H1 (cell line): ENCODE results near the gene CNGB1. TPM values are rescaled to one million over a fixed set of nuclear protein-coding genes. Genes with fewer than 3 reads are reported as not detected.
A peak's percentile ranks its signal among the peaks of the same experiment; 100 is the strongest.
"Not testable (repeated sequence)": the region's sequence is repeated elsewhere in the genome, so short reads cannot be mapped to it uniquely, and the experiment has no call there.

Experiments
- CTCF ChIA-PET: fragments of 300-600 bp; sonication (Branson Sonifier 250); formaldehyde crosslinking; loops from one replicate; lab custom pipeline; 2021; ENCODE audit not compliant: partially characterized antibody; lab: Charles Lee
- POLR2A ChIA-PET: fragments of 300-600 bp; sonication (Branson Sonifier 250); formaldehyde crosslinking; loops from one replicate; lab custom pipeline; 2021; ENCODE audit warnings: inconsistent platforms; ENCODE audit not compliant: partially characterized antibody; lab: Charles Lee
- DNase-seq, 2 experiments: peaks; one replicate each; pipeline versions ENCODE4 v3.0.0 to v3.0.0-alpha.2; 2010 to 2022; ENCODE audit warnings: low spot score in 2 of 2, low read depth in 1 of 2, mixed read lengths in 1 of 2
- FAIRE-seq: peaks from 2 replicates; lab custom pipeline; 2011; peaks lifted over from hg19 to GRCh38; lab: Jason Lieb, UNC
- H2AFZ ChIP-seq: 2 replicates; pipeline ENCODE4 v1.8.1; 2012; ENCODE audit warnings: low read length, inconsistent platforms
- H2AK5ac ChIP-seq: 2 replicates; pipeline ENCODE4 v1.6.1; 2013; ENCODE audit warnings: low read depth, low read length
- H2BK120ac ChIP-seq: replicated peaks from 2 replicates; pipeline ENCODE3; 2013; ENCODE audit warnings: low read depth, low read length, inconsistent platforms
- H2BK12ac ChIP-seq: 2 replicates; pipeline ENCODE4 v1.6.1; 2013; ENCODE audit warnings: low read depth, low read length
- H2BK15ac ChIP-seq: 2 replicates; pipeline ENCODE4 v1.6.1; 2013; ENCODE audit warnings: low read length
- H2BK20ac ChIP-seq: 2 replicates; pipeline ENCODE4 v1.6.1; 2013; ENCODE audit warnings: low read length
- H2BK5ac ChIP-seq: 2 replicates; pipeline ENCODE4 v1.6.1; 2013; ENCODE audit warnings: low read depth, low read length
- H3K14ac ChIP-seq: 2 replicates; pipeline ENCODE4 v1.6.1; 2013; ENCODE audit warnings: inconsistent platforms; ENCODE audit not compliant: insufficient read length
- H3K18ac ChIP-seq: 2 replicates; pipeline ENCODE4 v1.6.1; 2013; ENCODE audit warnings: low read length; ENCODE audit errors: extremely low read depth
- H3K23ac ChIP-seq: 2 replicates; pipeline ENCODE4 v1.6.1; 2013; ENCODE audit warnings: inconsistent platforms; ENCODE audit not compliant: insufficient read length
- H3K23me2 ChIP-seq: 2 replicates; pipeline ENCODE4 v1.6.1; 2013; ENCODE audit warnings: low read depth, low read length
- H3K27ac ChIP-seq: 2 replicates; pipeline ENCODE4 v1.6.1; 2011; ENCODE audit warnings: low read depth, low read length, inconsistent platforms
- H3K27me3 ChIP-seq, 4 experiments: replicated peaks in 1 of 4; 1 replicate in 1 of 4; 2 replicates in 3 of 4; pipeline versions ENCODE4 v1.6.1 to v1.8.1; 2011 to 2013; ENCODE audit warnings: low read length in 3 of 4, mild to moderate bottlenecking in 3 of 4, inconsistent platforms in 2 of 4, mixed read lengths in 2 of 4, moderate library complexity in 1 of 4; ENCODE audit not compliant: control insufficient read depth in 3 of 4, insufficient read depth in 3 of 4; ENCODE audit errors: extremely low read depth in 1 of 4
- H3K36me3 ChIP-seq, 4 experiments: 2 replicates each; pipeline versions ENCODE4 v1.6.1 to v1.8.1; 2011 to 2013; ENCODE audit warnings: mild to moderate bottlenecking in 4 of 4, low read length in 3 of 4, moderate library complexity in 2 of 4, control low read depth in 1 of 4, inconsistent platforms in 1 of 4; ENCODE audit not compliant: insufficient read depth in 4 of 4, control insufficient read depth in 2 of 4
- H3K4ac ChIP-seq: replicated peaks from 2 replicates; pipeline ENCODE3; 2013; ENCODE audit warnings: low read length, low read depth, mixed read lengths, inconsistent platforms; ENCODE audit not compliant: insufficient read length
- H3K4me1 ChIP-seq, 4 experiments: replicated peaks in 1 of 4; 1 replicate in 1 of 4; 2 replicates in 3 of 4; pipeline versions ENCODE4 v1.6.1 to v1.8.1; 2011 to 2013; ENCODE audit warnings: low read length in 3 of 4, inconsistent platforms in 2 of 4, mixed read lengths in 1 of 4; ENCODE audit not compliant: insufficient read depth in 4 of 4, control insufficient read depth in 3 of 4
- H3K4me2 ChIP-seq, 2 experiments: 2 replicates each; pipeline versions ENCODE4 v1.6.1 to v1.8.1; 2011 to 2013; ENCODE audit warnings: low read depth in 2 of 2, low read length in 2 of 2, control low read depth in 1 of 2, inconsistent platforms in 1 of 2, mild to moderate bottlenecking in 1 of 2; ENCODE audit not compliant: insufficient read depth in 1 of 2
- H3K4me3 ChIP-seq, 4 experiments: fragments of 200-600, 300-600 bp in 1 of 4; sonication (generic), shearing (Covaris generic), sonication (Bioruptor Twin) in 1 of 4; 2 replicates each; pipeline versions ENCODE4 v1.5.1 to v1.8.1; 2011 to 2016; ENCODE audit warnings: low read length in 4 of 4, low read depth in 3 of 4, control low read depth in 2 of 4, inconsistent platforms in 2 of 4, mild to moderate bottlenecking in 2 of 4, mixed read lengths in 1 of 4, moderate library complexity in 1 of 4; ENCODE audit not compliant: insufficient read depth in 2 of 4; ENCODE audit errors: extremely low read depth in 1 of 4
- H3K56ac ChIP-seq: replicated peaks from 2 replicates; pipeline ENCODE3; 2013; ENCODE audit warnings: low read depth, mild to moderate bottlenecking, mixed read lengths, low read length, inconsistent platforms; ENCODE audit not compliant: insufficient read length
- H3K79me1 ChIP-seq: 2 replicates; pipeline ENCODE4 v1.6.1; 2013; ENCODE audit warnings: low read depth, low read length, control low read depth
- H3K79me2 ChIP-seq, 2 experiments: 2 replicates each; pipeline versions ENCODE4 v1.6.1 to v1.8.1; 2012 to 2013; ENCODE audit warnings: low read length in 2 of 2, mild to moderate bottlenecking in 2 of 2, inconsistent platforms in 1 of 2; ENCODE audit not compliant: insufficient read depth in 2 of 2, control insufficient read depth in 1 of 2
- H3K9ac ChIP-seq, 4 experiments: replicated peaks in 1 of 4; 1 replicate in 1 of 4; 2 replicates in 3 of 4; pipeline versions ENCODE4 v1.6.1 to v1.8.1; 2011 to 2013; ENCODE audit warnings: low read depth in 3 of 4, low read length in 3 of 4, control low read depth in 2 of 4, mild to moderate bottlenecking in 2 of 4, moderate library complexity in 2 of 4, inconsistent platforms in 1 of 4; ENCODE audit errors: extremely low read depth in 1 of 4
- H3K9me3 ChIP-seq, 2 experiments: 2 replicates each; pipeline versions ENCODE4 v1.6.1 to v1.8.1; 2012 to 2013; ENCODE audit warnings: mild to moderate bottlenecking in 2 of 2, moderate library complexity in 2 of 2, control low read depth in 1 of 2, inconsistent platforms in 1 of 2, low read depth in 1 of 2, low read length in 1 of 2, mixed read lengths in 1 of 2; ENCODE audit not compliant: insufficient read depth in 2 of 2
- H4K20me1 ChIP-seq, 2 experiments: replicated peaks in 1 of 2; 2 replicates each; pipeline versions ENCODE3 to v1.8.1; 2011 to 2013; ENCODE audit warnings: inconsistent platforms in 2 of 2, low read length in 2 of 2, mild to moderate bottlenecking in 1 of 2; ENCODE audit not compliant: insufficient read depth in 2 of 2, control insufficient read depth in 1 of 2
- H4K5ac ChIP-seq: 2 replicates; pipeline ENCODE4 v1.6.1; 2013; ENCODE audit warnings: low read length, low read depth, mixed read lengths, inconsistent platforms; ENCODE audit not compliant: insufficient read length
- H4K8ac ChIP-seq: 2 replicates; pipeline ENCODE4 v1.8.0; 2013; ENCODE audit warnings: mild to moderate bottlenecking, moderate library complexity, low read length, inconsistent platforms; ENCODE audit not compliant: insufficient read depth; ENCODE audit errors: extremely low read depth
- H4K91ac ChIP-seq: replicated peaks from 2 replicates; pipeline ENCODE3; 2013; ENCODE audit warnings: low read length, mixed read lengths, inconsistent platforms; ENCODE audit not compliant: insufficient read length
- TEAD4 ChIP-seq: IDR thresholded peaks from 2 replicates; pipeline ENCODE4 v1.6.1; 2012; ENCODE audit warnings: low read depth, low read length, inconsistent platforms, mixed read lengths
- WGBS, 2 experiments: shearing (Covaris generic) in 1 of 2; methylation state at CpG; one replicate each; pipeline versions ENCODE4 v1.1.6 to v1.1.7; 2013 to 2015; ENCODE audit warnings: low lambda C conversion rate in 2 of 2, mixed read lengths in 2 of 2, inconsistent platforms in 1 of 2, low coverage in 1 of 2, missing lambda C conversion rate in 1 of 2; ENCODE audit not compliant: insufficient replicate concordance in 2 of 2, insufficient coverage in 1 of 2, insufficient read length in 1 of 2; ENCODE audit errors: extremely low coverage in 1 of 2, missing lambda C conversion rate in 1 of 2; 5-methylcytosine and 5-hydroxymethylcytosine counted together
- polyA plus RNA-seq, 7 experiments: library from polyadenylated mRNA; depleted of rRNA in 3 of 7; stranded (reverse) in 5 of 7; unstranded in 2 of 7; fragments of >200 nt in 5 of 7; fragments of 200-250 nt in 2 of 7; gene quantifications; 1 replicate in 5 of 7; 2 replicates in 1 of 7; 4 replicates in 1 of 7; pipeline versions ENCODE4 v1.2.1 to v1.2.3, GENCODE V29; 2011 to 2013; ENCODE audit warnings: missing spikeins in 2 of 7, mixed read lengths in 2 of 7
- total RNA-seq: library from RNA; stranded (reverse); fragmentation: NEBNext Ultra II Directional; extraction: Animal tissue kit (Norgen Biotek cat#: 25700); gene quantifications from 2 replicates; pipeline ENCODE4 v1.2.1, GENCODE V29; 2021

The CNGB1 gene
- total and polyA plus RNA-seq, 2 of the 8 experiments (the other 6 are each of a cell fraction or from before 2014, with no cell fraction given) = not detected

DNA sequence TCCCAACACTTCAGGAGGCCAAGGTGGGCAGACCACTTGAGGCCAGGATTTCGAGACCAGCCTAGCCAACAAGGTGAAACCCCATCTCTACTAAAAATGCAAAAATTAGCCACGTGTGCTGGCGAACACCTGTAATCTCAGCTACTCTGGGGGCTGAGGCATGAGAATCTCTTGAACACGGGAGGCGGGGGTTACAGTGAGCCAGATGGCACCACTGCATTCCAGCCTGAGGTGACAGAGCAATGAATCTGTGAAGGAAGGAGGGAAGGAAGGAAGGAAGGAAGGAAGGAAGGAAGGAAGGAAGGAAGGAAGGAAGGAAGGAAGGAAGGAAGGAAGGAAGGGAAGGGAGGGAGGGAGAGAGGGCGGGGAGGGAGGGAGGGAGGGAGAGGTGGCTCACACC, 124.0 kb downstream of the CNGB1 start:
- H3K4me1 ChIP-seq = peaks cover 2 to 16% (median 9%) of the 10 kb centered on the region in 4 experiments; a peak in 5 of 7 replicates
- H3K36me3 ChIP-seq, FAIRE-seq, H3K23me2 ChIP-seq, H3K79me2 ChIP-seq, H2AFZ ChIP-seq, H3K9ac ChIP-seq, H3K27me3 ChIP-seq, H3K14ac ChIP-seq, H3K23ac ChIP-seq, H2BK15ac ChIP-seq, H2BK120ac ChIP-seq, H4K5ac ChIP-seq, H4K8ac ChIP-seq, DNase-seq, H3K56ac ChIP-seq, H2AK5ac ChIP-seq, H4K91ac ChIP-seq: not testable (repeated sequence)
- peak overlapping the region; percentile 22 to 59; a peak in 3 of 4 replicates for H3K4me2 ChIP-seq
- H3K4me3 ChIP-seq = peak overlapping the region in 1 of 4 experiments; percentile 31; a peak in 1 of 8 replicates
- peak overlapping the region; percentile 48; the same call in 1 of the 2 replicates for H2BK20ac ChIP-seq
- POLR2A ChIA-PET = interaction anchor here (0.9 to 1.3 kb wide), 3 partner anchors 12 to 30 kb away, joined by 3 to 4 read pairs (median 3); no protein-coding TSS in a partner anchor
- WGBS, 2 experiments = 52% methylated on average over 5 of the region's 6 CpGs; no CpG with 5 or more reads in 1 of the 2 experiments
- TF ChIP-seq TEAD4 = 0 out of 2 replicates have a peak, but pooled peaks have one; percentile 31
- TF ChIP-seq, all 59 proteins: peak for 1; not testable (repeated sequence) for 58
- CTCF ChIA-PET = interaction anchor here (0.8 to 1.5 kb wide), 6 partner anchors 17 to 71 kb away, joined by 3 to 6 read pairs (median 3); no protein-coding TSS in a partner anchor
- not testable (repeated sequence) for H3K27ac ChIP-seq, H3K9me3 ChIP-seq, H3K4ac ChIP-seq, H3K79me1 ChIP-seq, H2BK5ac ChIP-seq, H4K20me1 ChIP-seq
- peak overlapping the region; percentile 9; the same call in 1 of the 2 replicates for H3K18ac ChIP-seq
- peak overlapping the region; percentile 52; the same call in 1 of the 2 replicates for H2BK12ac ChIP-seq
